HepG2 (cell line): ENCODE results near the gene RBX1. TPM values are rescaled to one million over a fixed set of nuclear protein-coding genes. Genes with fewer than 3 reads are reported as not detected.

Experiments used
- EEA1 ChIP-seq: sonication (generic); formaldehyde crosslinking; IDR thresholded peaks from 2 replicates; pipeline ENCODE4 v1.5.1; 2020; ENCODE audit warnings: mild to moderate bottlenecking, missing genetic modification reagents, borderline replicate concordance
- HNF1A ChIP-seq, 2 experiments: sonication (generic) in 1 of 2; formaldehyde crosslinking in 1 of 2; IDR thresholded peaks; 2 replicates each; pipeline versions ENCODE4 v1.4.0 to v1.6.1; 2016 to 2020; ENCODE audit warnings: borderline replicate concordance in 1 of 2, low read depth in 1 of 2, mild to moderate bottlenecking in 1 of 2, missing genetic modification reagents in 1 of 2
- MAFF ChIP-seq: IDR thresholded peaks from 2 replicates; pipeline ENCODE4 v1.6.1; 2011; ENCODE audit warnings: low read depth, low read length, improper control_type of control experiment
- MZF1 ChIP-seq: sonication (generic); formaldehyde crosslinking; IDR thresholded peaks from 2 replicates; pipeline ENCODE4 v1.8.1; 2023; ENCODE audit warnings: mild to moderate bottlenecking, missing genetic modification reagents, borderline replicate concordance
- RARA ChIP-seq: IDR thresholded peaks from 2 replicates; pipeline ENCODE4 v1.6.1; 2016; ENCODE audit warnings: missing genetic modification reagents, missing compliant biosample characterization
- SOX6 ChIP-seq, 2 experiments: fragments of 450-650 bp in 1 of 2; sonication (generic) in 1 of 2; formaldehyde crosslinking in 1 of 2; IDR thresholded peaks; 2 replicates each; pipeline versions ENCODE4 v1.4.0 to v1.6.1; 2017 to 2020; ENCODE audit warnings: antibody characterized with exemption in 1 of 2, mild to moderate bottlenecking in 1 of 2, missing genetic modification reagents in 1 of 2
- SRF ChIP-seq: IDR thresholded peaks from 2 replicates; pipeline ENCODE4 v1.6.1; 2011; ENCODE audit warnings: mild to moderate bottlenecking, low read depth, low read length, moderate library complexity
- ZNF274 ChIP-seq: sonication (generic); formaldehyde crosslinking; IDR thresholded peaks from 2 replicates; pipeline ENCODE4 v1.5.1; 2020; ENCODE audit warnings: mild to moderate bottlenecking, missing genetic modification reagents
- ZNF280B ChIP-seq: sonication (generic); formaldehyde crosslinking; IDR thresholded peaks from 2 replicates; pipeline ENCODE4 v1.5.0; 2020; ENCODE audit warnings: missing genetic modification reagents, mild to moderate bottlenecking, borderline replicate concordance
- ZNF577 ChIP-seq: sonication (generic); formaldehyde crosslinking; IDR thresholded peaks from 2 replicates; pipeline ENCODE4 v1.4.0; 2020; ENCODE audit warnings: mild to moderate bottlenecking, low read depth, missing genetic modification reagents, borderline replicate concordance
- polyA plus RNA-seq, 8 experiments: library from polyadenylated mRNA; depleted of rRNA in 3 of 8; stranded (reverse) in 7 of 8; unstranded in 1 of 8; fragments of >200 nt; fragmentation: Illumina TruSeq in 4 of 8; extraction: Trizol in 4 of 8; gene quantifications; 2 replicates each; pipeline versions ENCODE4 v1.2.1 to v1.2.3, GENCODE V29; 2011 to 2016; ENCODE audit warnings: low read depth in 4 of 8, missing spikeins in 1 of 8, mixed read lengths in 1 of 8; ENCODE audit not compliant: insufficient read depth in 1 of 8
- total RNA-seq, 5 experiments: library from RNA; depleted of rRNA; stranded (reverse); fragments of >200 nt; fragmentation: Illumina TruSeq; extraction: Trizol; gene quantifications; 2 replicates each; pipeline ENCODE4 v1.2.3, GENCODE V29; 2016; ENCODE audit warnings: low read depth in 1 of 5
- TF ChIP-seq, protein P1 (sequence below): sonication (generic); formaldehyde crosslinking; IDR thresholded peaks from 2 replicates; pipeline ENCODE4 v1.4.0; 2020; ENCODE audit warnings: mild to moderate bottlenecking, missing genetic modification reagents

RBX1 gene
- total and polyA plus RNA-seq, 2 of the 13 experiments (the other 11 are each of a cell fraction or from before 2014, with no cell fraction given) = 84.9 to 90.2 TPM

- TF ChIP-seq EEA1 (CRISPR knock-in tag) = peak; percentile 98; the same call in 1 of the 2 replicates
- TF ChIP-seq MAFF = no peak
- TF ChIP-seq SRF = no peak
- TF ChIP-seq ZNF577 = no peak
- TF ChIP-seq HNF1A (IDR thresholded peaks at IDR 0.05; ENCODE audit: low read depth) = no peak
- TF ChIP-seq HNF1A (CRISPR knock-in tag; IDR thresholded peaks at IDR 0.05; ENCODE audit: borderline replicate concordance) = peak; percentile 76; the same call in 1 of the 2 replicates
- 0 out of 2 replicates have a peak, but pooled peaks have one; percentile 62 for TF ChIP-seq ZNF274 (CRISPR knock-in tag)
- TF ChIP-seq, protein P1, sequence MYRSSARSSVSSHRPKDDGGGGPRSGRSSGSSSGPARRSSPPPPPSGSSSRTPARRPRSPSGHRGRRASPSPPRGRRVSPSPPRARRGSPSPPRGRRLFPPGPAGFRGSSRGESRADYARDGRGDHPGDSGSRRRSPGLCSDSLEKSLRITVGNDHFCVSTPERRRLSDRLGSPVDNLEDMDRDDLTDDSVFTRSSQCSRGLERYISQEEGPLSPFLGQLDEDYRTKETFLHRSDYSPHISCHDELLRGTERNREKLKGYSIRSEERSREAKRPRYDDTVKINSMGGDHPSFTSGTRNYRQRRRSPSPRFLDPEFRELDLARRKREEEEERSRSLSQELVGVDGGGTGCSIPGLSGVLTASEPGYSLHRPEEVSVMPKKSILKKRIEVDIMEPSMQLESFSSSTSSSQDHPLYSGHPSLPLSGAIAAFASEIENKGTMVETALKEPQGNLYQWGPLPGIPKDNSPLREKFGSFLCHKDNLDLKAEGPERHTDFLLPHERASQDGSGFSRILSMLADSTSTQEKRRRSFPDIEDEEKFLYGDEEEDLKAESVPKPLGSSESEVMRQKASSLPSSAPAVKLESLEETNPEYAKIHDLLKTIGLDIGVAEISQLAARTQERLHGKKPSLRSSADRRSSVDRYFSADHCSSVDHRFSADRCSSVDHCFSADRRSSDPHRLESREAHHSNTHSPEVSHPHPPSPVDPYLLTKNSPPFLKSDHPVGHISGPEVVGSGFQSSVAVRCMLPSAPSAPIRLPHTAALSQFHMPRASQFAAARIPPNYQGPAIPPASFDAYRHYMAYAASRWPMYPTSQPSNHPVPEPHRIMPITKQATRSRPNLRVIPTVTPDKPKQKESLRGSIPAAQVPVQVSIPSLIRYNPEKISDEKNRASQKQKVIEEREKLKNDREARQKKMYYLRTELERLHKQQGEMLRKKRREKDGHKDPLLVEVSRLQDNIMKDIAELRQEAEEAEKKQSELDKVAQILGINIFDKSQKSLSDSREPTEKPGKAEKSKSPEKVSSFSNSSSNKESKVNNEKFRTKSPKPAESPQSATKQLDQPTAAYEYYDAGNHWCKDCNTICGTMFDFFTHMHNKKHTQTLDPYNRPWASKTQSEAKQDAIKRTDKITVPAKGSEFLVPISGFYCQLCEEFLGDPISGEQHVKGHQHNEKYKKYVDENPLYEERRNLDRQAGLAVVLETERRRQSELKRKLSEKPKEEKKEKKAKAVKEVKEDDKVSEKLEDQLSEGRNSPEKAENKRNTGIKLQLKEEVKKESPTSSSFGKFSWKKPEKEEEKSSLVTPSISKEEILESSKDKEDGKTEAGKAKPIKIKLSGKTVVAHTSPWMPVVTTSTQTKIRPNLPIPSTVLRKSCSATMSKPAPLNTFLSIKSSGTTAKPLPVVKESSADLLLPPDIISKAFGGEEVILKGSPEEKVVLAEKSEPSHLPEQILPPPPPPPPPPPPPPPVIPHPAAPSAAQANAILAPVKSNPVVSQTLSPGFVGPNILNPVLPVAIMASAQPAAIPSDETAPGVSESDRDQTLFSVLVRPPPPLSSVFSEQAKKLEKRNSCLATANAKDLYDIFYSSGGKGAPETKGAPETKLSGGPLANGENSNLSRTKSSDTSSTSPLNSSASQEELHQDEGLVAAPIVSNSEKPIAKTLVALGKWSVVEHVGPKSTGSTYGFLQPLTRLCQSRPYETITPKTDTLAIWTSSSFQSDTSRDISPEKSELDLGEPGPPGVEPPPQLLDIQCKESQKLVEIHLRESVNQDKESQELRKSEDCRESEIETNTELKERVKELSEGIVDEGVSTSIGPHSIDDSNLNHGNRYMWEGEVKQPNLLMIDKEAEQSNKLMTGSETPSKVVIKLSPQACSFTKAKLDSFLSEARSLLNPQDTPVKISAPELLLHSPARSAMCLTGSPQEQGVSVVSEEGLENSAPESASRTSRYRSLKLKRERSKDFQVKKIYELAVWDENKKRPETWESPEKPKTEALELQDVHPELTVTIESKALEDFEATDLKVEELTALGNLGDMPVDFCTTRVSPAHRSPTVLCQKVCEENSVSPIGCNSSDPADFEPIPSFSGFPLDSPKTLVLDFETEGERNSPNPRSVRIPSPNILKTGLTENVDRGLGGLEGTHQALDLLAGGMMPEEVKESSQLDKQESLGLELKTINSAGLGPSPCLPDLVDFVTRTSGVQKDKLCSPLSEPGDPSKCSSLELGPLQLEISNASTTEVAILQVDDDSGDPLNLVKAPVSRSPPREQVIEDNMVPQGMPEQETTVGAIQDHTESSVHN (CRISPR knock-in tag) = peak; percentile 85; the same call in 1 of the 2 replicates
- no peak for TF ChIP-seq MZF1 (CRISPR knock-in tag)
- TF ChIP-seq RARA = peak; percentile 75
- peak; percentile 81; the same call in 1 of the 2 replicates for TF ChIP-seq ZNF280B (CRISPR knock-in tag)
- TF ChIP-seq SOX6 (IDR thresholded peaks at IDR 0.05) = no peak
- peak; percentile 85 for TF ChIP-seq SOX6 (CRISPR knock-in tag; IDR thresholded peaks at IDR 0.05)
These were observed 71.5 kb downstream of the RBX1 start (continued) for GRCh38 chr22:41022470-41023298.
